IPS DF 4.7 (cell line): ENCODE results near the gene USF1.
"Not testable (repeated sequence)": the region's sequence is repeated elsewhere in the genome, so short reads cannot be mapped to it uniquely, and the experiment has no call there.

ENCODE experiments used
- DNase-seq: peaks from one replicate; pipeline ENCODE4 v3.0.0-alpha.2; 2013; ENCODE audit warnings: low spot score; ENCODE audit errors: extremely low read depth

Gene USF1

DNA sequence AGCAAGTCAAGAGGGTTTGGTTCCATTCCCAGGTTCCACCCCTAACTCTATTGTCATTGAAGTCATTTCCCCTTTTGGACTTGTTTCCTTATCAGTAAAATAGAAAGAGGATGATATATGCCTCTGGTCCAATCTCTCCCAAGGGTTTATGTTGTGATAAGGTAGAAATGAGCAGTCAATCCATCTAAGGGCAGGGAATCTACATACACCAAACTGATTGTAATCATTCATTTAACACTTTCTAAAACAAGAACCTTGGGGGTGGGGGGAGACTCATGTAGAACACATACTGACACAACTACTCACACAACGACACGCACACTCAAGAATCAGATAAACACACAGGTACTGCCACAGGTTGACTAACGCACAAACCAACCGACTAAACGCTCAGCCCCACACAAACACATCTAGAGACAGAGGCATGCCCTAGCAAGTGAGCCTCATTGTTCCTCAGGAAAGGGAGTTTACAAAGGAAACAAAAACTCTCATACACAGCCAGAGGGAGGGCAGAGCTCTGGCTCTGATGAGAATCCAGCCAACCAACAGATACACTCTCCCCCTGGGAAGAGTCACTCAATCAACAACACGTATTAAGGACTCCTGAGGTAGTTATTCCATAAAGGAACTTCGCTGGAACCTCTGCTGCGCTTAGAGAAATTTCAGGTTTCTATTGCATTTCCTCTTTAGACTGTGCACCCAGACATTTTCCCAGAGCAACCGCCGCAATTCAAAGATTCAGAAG, 25.9 kb downstream of the USF1 start:
- DNase-seq, result no peak

- not testable (repeated sequence) for DNase-seq
Measured at GRCh38 chr1:161019111-161019660, 26.6 kb downstream of the USF1 start.

DNA sequence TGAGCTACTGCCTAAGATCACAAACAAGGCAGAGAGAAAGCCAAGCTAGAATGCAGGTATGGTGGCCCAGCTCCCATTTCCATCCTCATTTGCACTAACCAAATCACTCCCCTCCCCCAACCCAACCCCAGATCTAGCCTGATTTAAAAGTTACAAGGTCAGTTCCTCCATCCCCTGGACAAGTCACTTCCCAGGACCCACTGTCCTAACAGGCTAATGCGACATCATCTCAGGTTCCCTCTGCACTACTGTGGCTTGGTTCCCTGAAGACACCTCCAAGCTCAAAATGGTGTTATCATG, 27.2 kb downstream of the USF1 start:
- DNase-seq, result no peak

- DNase-seq, result no peak
Measured at GRCh38 chr1:161017756-161018630, 27.8 kb downstream of the USF1 start.

DNA sequence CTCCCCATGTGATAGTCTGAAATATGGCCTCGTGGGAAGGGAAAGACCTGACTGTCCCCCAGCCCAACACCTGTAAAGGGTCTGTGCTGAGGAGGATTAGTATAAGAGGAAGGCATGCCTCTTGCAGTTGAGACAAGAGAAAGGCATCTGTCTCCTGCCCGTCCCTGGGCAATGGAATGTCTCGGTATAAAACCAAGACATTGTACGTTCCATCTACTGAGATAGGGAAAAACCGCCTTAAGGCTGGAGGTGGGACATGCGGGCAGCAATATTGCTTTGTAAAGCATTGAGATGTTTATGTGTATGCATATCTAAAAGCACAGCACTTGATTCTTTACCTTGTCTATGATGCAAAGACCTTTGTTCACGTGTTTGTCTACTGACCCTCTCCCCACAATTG, 28.6 kb downstream of the USF1 start:
- not testable (repeated sequence) for DNase-seq

DNA sequence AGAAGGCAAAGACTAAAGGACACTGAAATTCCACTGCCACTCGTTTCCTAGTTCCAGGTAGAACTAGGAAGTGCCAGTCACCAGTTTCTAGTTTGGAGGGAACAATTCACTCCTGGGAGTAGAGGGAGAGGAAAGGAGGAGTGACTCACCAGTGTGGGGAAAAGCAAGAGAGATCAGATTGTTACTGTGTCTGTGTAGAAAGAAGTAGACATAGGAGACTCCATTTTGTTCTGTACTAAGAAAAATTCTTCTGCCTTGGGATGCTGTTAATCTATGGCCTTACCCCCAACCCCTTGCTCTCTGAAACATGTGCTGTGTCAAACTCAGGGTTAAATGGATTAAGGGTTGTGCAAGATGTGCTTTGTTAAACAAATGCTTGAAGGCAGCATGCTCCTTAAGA, 29.1 kb downstream of the USF1 start:
- not testable (repeated sequence) for DNase-seq

DNA sequence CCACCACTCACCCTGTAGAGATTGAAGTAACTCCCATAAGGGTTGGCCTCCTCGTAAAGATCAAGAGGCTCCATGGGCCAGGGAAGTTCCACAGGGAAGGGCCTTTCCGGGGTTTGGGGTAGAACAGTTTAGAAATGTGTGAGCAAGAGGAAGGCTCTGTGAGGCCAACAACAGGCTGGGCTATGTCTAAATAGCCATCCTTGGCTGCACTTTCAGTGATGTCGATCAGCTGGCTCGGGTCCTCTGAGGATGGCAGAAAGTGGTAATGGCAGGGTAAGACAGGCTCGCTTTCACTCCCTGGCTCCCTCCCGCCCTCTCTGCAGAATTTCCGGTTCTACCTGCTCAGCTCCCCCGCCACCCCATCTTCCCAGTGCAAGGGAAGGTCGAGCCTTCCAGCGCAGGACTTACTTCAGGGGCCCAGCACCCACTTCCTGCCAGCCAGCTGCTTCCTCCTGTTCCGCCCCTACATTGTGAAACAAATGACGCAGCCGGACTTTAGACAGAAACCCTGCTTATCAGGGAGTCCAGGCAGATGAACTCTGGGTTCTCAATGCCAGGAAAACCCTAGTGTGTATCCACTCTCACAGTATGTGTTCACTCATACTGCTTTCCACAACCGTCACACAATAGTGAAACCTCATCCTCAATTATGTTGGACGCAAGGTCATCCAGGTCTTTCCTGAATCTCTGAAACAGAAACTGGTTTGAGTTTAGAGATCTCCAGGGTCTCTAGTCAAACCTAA, 32.1 kb downstream of the USF1 start:
- no peak for DNase-seq

GRCh38 chr1:161013131-161013487, 32.7 kb downstream of the USF1 start:
- DNase-seq, result no peak

DNA sequence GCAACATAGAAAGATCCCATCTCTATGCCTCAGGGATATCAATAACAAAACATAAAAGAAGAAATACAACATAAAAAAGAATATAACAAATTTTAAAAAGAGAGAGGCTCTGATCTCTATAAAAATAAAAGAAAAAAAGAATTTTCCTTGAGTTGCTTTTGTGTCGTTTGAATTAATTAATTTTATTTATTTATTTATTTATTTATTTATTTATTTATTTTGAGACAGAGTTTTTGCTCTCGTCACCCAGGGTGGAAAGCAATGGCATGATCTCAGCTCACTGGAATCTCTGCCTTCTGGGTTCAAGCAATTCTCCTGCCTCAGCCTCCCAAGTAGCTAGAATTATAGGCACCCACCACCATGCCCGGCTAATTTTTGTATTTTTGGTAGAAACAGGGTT, 33.4 kb downstream of the USF1 start:
- no peak for DNase-seq

GRCh38 chr1:161009602-161010211, 36.1 kb downstream of the USF1 start:
- DNase-seq, result no peak

GRCh38 chr1:161008869-161009510, 36.8 kb downstream of the USF1 start:
- DNase-seq, result no peak

DNA sequence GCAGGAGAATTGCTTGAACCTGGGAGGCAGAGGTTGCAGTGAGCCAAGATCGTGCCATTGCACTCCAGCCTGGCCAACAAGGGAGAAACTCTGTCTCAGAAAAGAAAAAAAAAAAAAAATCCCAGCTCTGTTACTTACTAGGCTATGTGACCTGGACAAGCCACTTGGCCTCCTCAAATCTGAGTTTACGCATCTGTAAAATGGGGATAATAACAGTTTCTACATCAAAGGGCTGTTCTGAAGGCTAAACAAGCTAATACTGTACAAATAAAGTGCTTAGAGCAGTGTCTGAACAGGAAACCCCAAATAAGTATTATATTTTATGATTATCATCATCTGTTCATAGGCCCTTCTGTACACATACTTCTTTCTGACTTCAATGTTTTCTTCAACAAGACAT, 38.4 kb downstream of the USF1 start:
- no peak for DNase-seq

GRCh38 chr1:161006563-161006962, 39.2 kb downstream of the USF1 start:
- no peak for DNase-seq

DNA sequence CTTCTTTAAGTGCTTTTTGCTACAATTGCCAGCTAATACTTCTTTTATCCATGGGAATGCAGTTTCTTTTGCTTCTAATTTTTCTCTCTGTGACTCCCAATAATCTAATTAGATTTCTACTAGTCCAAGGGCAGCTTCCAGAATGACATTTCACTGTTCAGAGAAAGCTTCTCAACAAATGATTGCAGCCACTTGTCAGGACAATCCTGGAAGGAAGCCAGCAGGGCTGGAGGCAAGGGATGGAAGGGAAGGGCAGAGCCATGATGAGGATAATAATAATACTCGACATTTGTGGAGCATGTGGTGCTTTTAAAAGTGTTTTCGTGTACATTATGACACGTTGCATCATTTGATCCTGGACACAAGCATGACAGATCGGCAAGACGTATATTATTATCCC, 44.3 kb downstream of the USF1 start:
- DNase-seq, result no peak

DNA sequence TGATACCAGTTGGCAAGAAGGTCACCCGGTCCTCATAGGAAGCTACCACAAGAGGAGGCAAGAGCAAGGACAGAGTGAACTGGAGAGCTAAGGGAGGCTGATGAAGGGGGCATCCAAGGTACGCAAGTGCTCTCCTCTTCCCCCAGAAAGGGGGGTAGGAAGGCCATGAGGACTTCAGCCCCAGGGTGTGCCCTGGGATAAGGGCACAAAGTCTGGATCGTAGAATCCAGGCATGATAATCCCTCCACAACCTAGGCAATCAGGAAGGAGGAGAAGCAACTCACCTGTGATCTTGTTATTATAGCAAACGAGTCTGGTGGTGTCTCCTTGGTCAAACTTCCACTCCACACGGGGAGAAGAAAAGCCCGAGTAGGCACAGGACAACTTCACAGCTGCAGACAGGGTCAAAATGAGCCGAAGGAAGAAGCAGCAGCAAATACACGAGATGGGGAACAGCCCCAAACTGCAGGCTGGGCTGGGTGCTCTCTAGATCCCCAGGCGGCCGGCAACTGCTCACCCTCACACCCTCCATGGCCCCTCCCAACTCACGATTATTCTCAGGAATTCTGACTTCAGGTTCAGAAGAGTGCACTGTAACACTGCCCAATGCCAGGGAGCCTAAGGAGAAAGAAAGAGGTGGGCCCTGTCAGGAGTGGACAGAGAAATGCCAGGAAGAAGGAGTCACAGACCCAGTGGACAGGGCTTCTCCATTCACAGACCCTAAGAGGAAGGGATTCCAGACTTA, 44.9 kb downstream of the USF1 start:
- no peak for DNase-seq

DNA sequence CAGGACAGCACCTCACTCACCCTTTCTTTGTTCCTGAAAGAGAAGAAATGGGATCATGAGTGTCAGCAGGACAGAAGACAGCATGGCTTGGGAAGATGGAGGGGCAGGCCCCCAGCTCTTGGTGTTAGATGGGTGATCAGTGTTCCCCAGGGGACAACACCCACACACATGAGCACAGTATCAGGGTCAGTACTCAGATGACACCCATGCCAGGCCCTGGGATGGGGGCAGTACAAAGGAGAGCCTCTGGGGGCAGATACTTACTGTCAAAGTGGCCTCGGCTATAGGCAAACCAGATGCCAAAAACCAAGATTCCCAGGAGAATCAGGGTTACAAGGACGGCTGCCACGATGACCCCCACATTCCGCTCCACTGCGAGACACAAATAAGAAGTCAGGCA, 46.4 kb downstream of the USF1 start:
- DNase-seq, result no peak

DNA sequence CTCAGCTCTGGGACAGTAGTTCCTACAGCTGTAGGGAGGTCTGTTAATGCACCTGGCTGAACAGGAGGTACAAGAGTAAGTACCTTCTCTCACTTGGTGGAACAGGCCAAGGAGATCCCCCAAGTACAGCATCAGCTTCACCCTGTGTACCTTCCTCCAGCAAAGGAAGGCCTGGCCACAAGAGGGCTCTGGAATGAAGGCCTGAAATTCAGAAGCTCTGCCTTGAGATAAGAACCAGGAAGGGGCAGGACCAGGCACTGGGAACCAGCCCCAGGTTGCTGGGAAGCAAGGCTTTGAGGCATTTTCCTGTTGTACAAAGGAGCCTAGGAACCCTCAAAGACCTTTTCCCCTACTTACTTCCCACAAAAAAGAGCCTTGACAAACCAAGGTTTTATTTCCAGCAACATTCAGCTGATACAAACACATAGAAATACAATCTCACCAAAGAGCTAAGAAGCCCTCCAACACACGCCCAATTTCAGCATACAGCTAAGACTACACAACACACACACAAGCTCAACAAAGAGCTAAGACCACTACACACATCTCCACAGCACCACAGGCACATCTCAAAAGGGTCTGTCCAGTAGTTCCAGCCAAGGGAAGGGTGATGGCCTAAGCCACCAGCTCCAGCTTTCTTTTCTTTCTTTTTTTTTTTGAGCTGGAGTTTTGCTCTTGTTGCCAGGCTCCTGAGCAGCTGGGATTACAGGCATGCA, 48.3 kb downstream of the USF1 start:
- no peak for DNase-seq

DNA sequence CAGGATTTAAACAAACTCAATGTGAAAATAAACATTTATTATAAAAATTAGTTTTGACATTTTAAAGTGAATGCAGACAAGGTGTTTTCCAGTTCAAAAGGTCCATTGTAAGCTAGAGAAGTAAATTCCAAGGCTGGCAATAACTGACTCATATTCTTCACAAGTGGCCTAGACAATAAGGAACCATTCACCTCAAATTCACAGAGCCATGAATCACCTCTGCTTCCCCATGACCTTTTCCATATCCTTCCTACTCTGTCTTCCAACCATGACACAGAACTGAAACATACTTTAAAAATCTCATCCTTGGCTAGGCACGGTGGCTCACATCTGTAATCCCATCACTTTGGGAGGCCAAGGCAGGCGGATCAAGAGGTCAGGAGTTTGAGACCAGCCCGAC, 49.6 kb downstream of the USF1 start:
- no peak for DNase-seq

- no peak for DNase-seq
Measured at GRCh38 chr1:160993544-160994193, 52.1 kb downstream of the USF1 start.
